Retinal pigment epithelial cell (primary cell): ENCODE results near the gene DCAF5.
A peak's percentile ranks its signal among the peaks of the same experiment; 100 is the strongest.
"Not testable (repeated sequence)": the region's sequence is repeated elsewhere in the genome, so short reads cannot be mapped to it uniquely, and the experiment has no call there.

ENCODE experiments used
- DNase-seq: peaks from one replicate; pipeline ENCODE4 v3.0.0-alpha.2; 2010; ENCODE audit warnings: low read depth
- H3K4me3 ChIP-seq: 2 replicates; pipeline ENCODE4 v1.5.1; 2011; ENCODE audit warnings: mild to moderate bottlenecking, low read length, control low read depth, moderate library complexity
- TF ChIP-seq, protein P1 (sequence below): conservative IDR thresholded peaks from 2 replicates; pipeline ENCODE4 v1.5.1; 2011; ENCODE audit warnings: low read depth, low read length, control low read depth, inconsistent platforms

Gene DCAF5

DNA sequence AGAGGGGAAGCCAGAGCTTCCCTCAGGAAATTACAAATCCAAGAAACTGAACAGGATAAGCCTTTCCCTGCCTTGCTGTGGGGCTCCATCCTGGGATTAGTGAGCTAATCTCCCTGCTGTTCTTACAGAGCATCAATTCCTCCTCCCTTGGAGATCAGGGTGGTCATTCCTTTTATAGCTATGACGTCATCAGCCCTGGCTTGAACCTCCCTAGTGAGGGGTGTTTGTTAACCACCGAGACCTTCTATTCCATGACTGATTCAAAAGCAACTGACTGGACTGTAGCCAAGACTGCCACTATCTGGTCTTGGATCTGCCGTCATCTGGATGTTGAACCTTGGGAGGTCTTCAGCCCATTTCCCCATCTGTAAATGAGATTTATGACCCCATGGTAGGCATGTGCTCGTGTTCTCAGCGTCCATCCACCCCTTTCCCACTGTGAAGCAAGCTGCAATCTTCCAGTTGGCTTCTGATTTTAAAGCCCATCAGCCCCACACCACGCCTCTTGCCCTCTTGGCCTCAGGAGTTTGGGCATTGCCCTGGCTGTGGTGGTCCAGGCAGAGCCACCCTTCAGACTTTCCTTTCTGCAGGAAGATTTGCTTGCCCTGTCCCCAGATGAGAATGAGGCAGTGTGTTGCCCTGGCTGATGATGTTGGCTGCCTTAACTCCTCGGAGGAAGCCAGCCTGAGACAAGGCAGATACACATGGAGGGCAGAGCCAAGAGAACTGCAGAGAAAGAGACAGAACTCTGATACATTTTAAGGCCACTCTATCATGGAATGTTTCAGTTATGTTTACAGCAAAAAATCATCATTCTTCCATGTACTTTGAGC lies 114.2 kb downstream of the DCAF5 start:
- H3K4me3 ChIP-seq, result no peak overlapping the region
- TF ChIP-seq, protein P1, sequence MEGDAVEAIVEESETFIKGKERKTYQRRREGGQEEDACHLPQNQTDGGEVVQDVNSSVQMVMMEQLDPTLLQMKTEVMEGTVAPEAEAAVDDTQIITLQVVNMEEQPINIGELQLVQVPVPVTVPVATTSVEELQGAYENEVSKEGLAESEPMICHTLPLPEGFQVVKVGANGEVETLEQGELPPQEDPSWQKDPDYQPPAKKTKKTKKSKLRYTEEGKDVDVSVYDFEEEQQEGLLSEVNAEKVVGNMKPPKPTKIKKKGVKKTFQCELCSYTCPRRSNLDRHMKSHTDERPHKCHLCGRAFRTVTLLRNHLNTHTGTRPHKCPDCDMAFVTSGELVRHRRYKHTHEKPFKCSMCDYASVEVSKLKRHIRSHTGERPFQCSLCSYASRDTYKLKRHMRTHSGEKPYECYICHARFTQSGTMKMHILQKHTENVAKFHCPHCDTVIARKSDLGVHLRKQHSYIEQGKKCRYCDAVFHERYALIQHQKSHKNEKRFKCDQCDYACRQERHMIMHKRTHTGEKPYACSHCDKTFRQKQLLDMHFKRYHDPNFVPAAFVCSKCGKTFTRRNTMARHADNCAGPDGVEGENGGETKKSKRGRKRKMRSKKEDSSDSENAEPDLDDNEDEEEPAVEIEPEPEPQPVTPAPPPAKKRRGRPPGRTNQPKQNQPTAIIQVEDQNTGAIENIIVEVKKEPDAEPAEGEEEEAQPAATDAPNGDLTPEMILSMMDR, result no peak
- peak; percentile 83 for DNase-seq

DNA sequence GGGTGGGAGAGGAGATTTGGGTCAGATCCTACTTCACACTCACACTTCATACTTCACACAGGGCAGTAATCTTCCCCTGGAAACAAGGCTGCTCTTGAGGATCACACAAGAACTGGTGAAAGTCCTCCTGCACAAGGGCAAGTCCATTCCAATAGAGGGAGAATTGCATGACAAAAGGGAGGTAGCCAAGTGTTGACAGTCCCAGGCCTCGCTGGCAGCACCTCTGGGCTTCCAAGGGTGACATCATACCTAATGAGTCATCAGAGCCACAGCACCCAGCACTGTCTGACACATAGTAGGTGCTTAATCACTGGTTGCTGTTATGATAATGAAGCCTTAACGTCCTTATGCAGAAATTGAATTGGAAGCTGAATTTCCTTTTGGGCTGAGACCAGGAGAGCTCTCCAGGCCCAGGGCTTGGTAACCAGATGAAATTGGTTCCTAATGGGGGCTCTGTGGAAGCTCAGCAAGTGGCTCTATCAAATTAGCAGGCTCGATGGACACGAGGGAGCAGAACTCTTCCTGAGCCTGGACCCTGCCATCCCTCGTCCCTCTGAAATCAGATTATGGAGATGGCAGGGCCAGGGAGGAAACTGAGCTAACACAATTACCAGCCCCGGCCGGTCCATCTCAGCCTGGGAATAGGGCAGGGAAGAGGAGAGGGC lies 115.0 kb downstream of the DCAF5 start:
- no peak overlapping the region for H3K4me3 ChIP-seq
- TF ChIP-seq, protein P1, result no peak
- DNase-seq, result no peak

- TF ChIP-seq, protein P1, result no peak
- no peak for DNase-seq
Measured at GRCh38 chr14:69036757-69037506, 116.0 kb downstream of the DCAF5 start.

DNA sequence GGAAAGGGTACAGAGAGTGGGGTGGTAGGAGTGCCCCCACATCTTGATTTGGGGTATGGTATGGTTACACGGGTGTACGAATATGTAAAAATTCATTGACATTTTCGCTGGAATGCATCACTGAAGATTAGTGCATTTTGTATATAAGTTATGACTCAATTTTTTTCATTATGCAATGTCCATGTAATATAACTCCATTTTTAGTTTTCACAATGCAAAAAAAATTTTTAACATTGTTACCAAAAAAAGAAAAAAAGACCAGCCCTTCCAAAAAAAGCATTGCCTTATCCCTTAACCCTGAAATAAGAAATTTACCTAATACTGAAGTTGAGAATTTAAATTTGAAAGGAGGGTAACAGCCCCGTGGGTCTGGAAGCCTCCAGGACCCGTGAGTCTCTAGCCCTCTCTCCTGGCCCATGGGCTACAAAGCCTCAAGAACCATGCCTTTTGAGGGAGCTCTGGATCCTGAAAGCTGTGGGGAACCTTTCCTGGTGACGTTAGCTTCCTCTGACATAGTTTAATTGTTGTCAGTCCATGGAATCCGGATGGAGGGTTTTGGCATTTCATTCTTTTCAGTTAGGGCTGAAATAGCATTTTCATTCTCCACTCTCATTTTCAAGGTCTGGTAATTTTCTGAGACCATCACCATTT lies 118.2 kb downstream of the DCAF5 start:
- no peak for DNase-seq
- TF ChIP-seq, protein P1, result peak; percentile 2
- no peak overlapping the region for H3K4me3 ChIP-seq

More at GRCh38 chr14:69036757-69037506, 116.0 kb downstream of the DCAF5 start:
- H3K4me3 ChIP-seq, result no peak overlapping the region

GRCh38 chr14:69027242-69027913 lies 125.5 kb downstream of the DCAF5 start:
- TF ChIP-seq, protein P1, result no peak
- no peak overlapping the region for H3K4me3 ChIP-seq
- DNase-seq, result no peak

GRCh38 chr14:69023035-69023434 lies 129.9 kb downstream of the DCAF5 start:
- TF ChIP-seq, protein P1, result no peak
- DNase-seq, result no peak
- H3K4me3 ChIP-seq, result no peak overlapping the region

GRCh38 chr14:69022093-69022492 lies 130.8 kb downstream of the DCAF5 start:
- not testable (repeated sequence) for DNase-seq

More at GRCh38 chr14:69022093-69022492, 130.8 kb downstream of the DCAF5 start:
- H3K4me3 ChIP-seq, result not testable (repeated sequence)
